Mucosa of descending colon (tissue), 3 donors: ENCODE measurements around the gene STIMATE. TPM values are rescaled to one million over a fixed set of nuclear protein-coding genes. Genes with fewer than 3 reads are reported as not detected.

Experiments used
- ATAC-seq: fragments of 200-7000 bp; cut with Tn5 transposase; one replicate; pipeline ENCODE4 v1.9.1; 2020; ENCODE audit warnings: mild to moderate bottlenecking, moderate library complexity
- DNase-seq, 3 donors: peaks; one replicate each; pipeline ENCODE4 v3.0.0-alpha.2; 2020
- H3K36me3 ChIP-seq: fragments of 200-600 bp; one replicate; pipeline ENCODE4 v1.8.0; 2021; ENCODE audit warnings: low read depth, mild to moderate bottlenecking
- H3K4me1 ChIP-seq: fragments of 200-600 bp; one replicate; pipeline ENCODE4 v1.8.0; 2021; ENCODE audit warnings: low read depth, mild to moderate bottlenecking
- H3K4me3 ChIP-seq: fragments of 200-600 bp; one replicate; pipeline ENCODE4 v1.8.0; 2021; ENCODE audit warnings: mild to moderate bottlenecking
- H3K9me3 ChIP-seq: fragments of 200-600 bp; one replicate; pipeline ENCODE4 v1.8.0; 2021; ENCODE audit warnings: mild to moderate bottlenecking
- intact Hi-C, 2 donors: fragments of 100-400 bp; cut with DNase I in 1 of 2; cut with micrococcal nuclease in 1 of 2; formaldehyde crosslinking; loops; one replicate each; pipeline versions ENCODE4 v1.11.0 to v1.11.1; 2022; cut with DNase I, micrococcal nuclease
- total RNA-seq, 3 donors: library from RNA; stranded (reverse); fragmentation: NEBNext Ultra II Directional in 2 of 3; extraction: Animal tissue kit (Norgen Biotek cat#: 25700) in 2 of 3; gene quantifications; one replicate each; pipeline versions ENCODE4 v1.2.1 to v1.2.4, GENCODE V29; 2021 to 2023
- TF ChIP-seq, protein P1 (sequence below): fragments of 200-600 bp; IDR thresholded peaks from one replicate; pipeline ENCODE4 v1.8.0; 2022; ENCODE audit warnings: antibody characterized with exemption, mild to moderate bottlenecking
- donor health status: DM: no; HTN: no; CAD: no; lungs with moderate emphysema.
- donor health status: DM: no; HTN: no; CAD: no.
- donor health status: DM: no; HTN: yes; CAD: no.

The STIMATE gene
- total RNA-seq, 3 donors from 2014 or later: 9.3 to 14.8 (median 11.1) TPM

DNA sequence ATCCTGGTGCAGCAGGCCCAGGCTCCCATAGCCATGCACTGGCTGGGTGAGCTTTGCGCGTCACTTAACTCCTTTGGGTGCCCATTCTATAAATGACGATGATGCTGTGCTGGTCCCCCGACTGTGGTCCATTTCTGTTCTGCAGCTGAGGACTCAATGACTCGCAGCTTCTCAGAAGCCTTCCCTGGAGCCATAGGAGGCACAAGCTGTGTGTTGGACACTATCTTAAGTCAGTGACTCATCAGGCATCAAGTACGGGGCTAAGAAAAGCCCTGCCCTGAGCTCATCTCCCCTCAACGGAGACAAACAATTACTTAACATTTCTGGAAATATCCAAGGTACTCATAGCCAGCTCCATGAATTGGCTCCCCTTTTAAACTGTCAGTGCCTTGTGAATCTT is 48.7 kb downstream of the STIMATE start:
- H3K36me3 ChIP-seq: no peaks in the 10 kb centered on the region
- no peaks in the 10 kb centered on the region for H3K4me1 ChIP-seq
- H3K4me3 ChIP-seq: no peak overlapping the region
- TF ChIP-seq, protein P1, sequence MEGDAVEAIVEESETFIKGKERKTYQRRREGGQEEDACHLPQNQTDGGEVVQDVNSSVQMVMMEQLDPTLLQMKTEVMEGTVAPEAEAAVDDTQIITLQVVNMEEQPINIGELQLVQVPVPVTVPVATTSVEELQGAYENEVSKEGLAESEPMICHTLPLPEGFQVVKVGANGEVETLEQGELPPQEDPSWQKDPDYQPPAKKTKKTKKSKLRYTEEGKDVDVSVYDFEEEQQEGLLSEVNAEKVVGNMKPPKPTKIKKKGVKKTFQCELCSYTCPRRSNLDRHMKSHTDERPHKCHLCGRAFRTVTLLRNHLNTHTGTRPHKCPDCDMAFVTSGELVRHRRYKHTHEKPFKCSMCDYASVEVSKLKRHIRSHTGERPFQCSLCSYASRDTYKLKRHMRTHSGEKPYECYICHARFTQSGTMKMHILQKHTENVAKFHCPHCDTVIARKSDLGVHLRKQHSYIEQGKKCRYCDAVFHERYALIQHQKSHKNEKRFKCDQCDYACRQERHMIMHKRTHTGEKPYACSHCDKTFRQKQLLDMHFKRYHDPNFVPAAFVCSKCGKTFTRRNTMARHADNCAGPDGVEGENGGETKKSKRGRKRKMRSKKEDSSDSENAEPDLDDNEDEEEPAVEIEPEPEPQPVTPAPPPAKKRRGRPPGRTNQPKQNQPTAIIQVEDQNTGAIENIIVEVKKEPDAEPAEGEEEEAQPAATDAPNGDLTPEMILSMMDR: no peak
- DNase-seq (no peak), ATAC-seq (peak; percentile 31)
- intact Hi-C loops: no loop called here
- no peaks in the 10 kb centered on the region for H3K9me3 ChIP-seq

DNA sequence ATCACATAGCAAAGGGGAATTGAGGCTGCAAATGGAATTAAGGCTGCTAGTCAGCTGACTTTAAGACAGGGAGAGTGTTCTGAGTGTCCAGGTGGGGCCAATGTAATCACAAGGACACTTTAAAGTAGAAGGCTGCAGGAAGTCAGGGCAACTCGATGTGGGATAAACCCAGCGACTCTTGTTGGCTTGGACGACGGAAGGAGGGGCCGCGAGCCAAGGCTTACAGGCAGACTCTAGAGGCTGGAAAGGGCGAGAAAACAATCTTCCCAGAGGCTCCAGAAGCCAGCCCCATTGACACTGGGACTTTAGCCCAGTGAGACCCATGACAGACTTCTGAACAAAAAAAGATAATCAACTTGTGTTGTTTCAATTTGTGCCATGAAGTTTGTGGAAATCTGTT is 49.6 kb downstream of the STIMATE start:
- no peak overlapping the region for H3K4me3 ChIP-seq
- TF ChIP-seq, protein P1: no peak
- intact Hi-C loops: no loop called here
- no peaks in the 10 kb centered on the region for H3K36me3 ChIP-seq
- DNase-seq: no peak
- H3K9me3 ChIP-seq: no peaks in the 10 kb centered on the region
- no peaks in the 10 kb centered on the region for H3K4me1 ChIP-seq
- ATAC-seq: no peak

DNA sequence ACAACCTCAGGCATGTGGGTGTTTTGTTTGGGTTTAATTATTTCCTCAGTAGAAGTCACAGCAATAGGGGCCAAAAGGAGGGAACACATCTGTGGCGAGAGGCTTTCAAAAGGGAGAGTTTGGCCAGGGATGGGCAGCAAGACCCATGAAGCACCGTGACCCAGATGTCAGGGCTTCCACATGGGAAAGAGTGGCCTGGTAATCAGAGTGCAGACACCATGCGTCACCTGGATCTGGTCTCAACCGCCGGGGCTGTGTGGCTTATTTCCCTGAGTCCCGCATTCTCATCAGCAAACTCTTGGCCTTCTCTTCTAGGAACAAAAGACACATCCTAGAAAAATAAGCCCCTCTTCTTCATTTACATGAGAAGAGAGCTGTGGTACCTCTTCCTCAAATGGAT is 50.1 kb downstream of the STIMATE start:
- DNase-seq (no peak), ATAC-seq (no peak)
- H3K9me3 ChIP-seq: no peaks in the 10 kb centered on the region
- H3K4me3 ChIP-seq: no peak overlapping the region
- intact Hi-C loops: no loop called here
- TF ChIP-seq, protein P1: no peak
- no peaks in the 10 kb centered on the region for H3K4me1 ChIP-seq
- no peaks in the 10 kb centered on the region for H3K36me3 ChIP-seq

DNA sequence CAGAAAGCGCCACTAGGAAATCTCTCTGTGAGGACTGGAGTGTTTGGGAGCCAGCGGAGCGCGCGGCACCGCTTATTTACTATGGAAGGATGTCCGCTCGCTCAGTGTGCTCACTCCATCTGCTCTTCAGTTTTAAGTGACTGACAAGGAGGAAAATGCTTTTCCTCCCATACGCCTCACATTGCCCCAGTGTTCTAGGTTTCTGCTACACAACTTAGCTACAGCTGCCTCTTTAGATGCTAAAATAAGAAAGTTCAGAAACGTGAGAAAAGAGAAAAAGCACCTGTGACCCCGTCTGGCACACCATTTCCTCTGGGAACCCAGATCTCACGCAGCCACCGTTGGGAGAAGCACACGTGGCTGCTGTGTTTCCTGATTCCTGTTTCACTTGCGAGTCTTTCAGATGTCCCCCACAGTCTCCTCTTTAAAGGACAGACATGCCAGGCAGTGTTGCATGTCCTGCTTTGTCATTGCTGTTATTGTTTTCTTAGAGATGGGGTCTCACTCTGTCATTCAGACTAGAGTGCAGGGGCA is 50.8 kb downstream of the STIMATE start:
- intact Hi-C loops: no loop called here
- no peak for DNase-seq

GRCh38 chr3:52845691-52846431 is 51.5 kb downstream of the STIMATE start:
- no peak overlapping the region for H3K4me3 ChIP-seq
- intact Hi-C loops: no loop called here
- DNase-seq (peak in 1 of 3 donors; percentile 20), ATAC-seq (no peak)
- no peaks in the 10 kb centered on the region for H3K36me3 ChIP-seq
- TF ChIP-seq, protein P1: peak; percentile 23
- no peaks in the 10 kb centered on the region for H3K9me3 ChIP-seq
- no peaks in the 10 kb centered on the region for H3K4me1 ChIP-seq

More for the DNA sequence above, 50.8 kb downstream of the STIMATE start:
- no peak for ATAC-seq
- Histone ChIP-seq H3K4me1 (no peaks in the 10 kb centered on the region), H3K9me3 (no peaks in the 10 kb centered on the region), H3K36me3 (no peaks in the 10 kb centered on the region), H3K4me3 (no peak overlapping the region)
- TF ChIP-seq, protein P1: no peak
